OCI-LY7 (cell line): Measurements from ENCODE around the gene PCDHB8. TPM values are rescaled to one million over a fixed set of nuclear protein-coding genes. Genes with fewer than 3 reads are reported as not detected.
"Not testable (repeated sequence)": the region's sequence is repeated elsewhere in the genome, so short reads cannot be mapped to it uniquely, and the experiment has no call there.

Experiments
- BruUV-seq: library from RNA; stranded (reverse); fragments of 400-500 nt; replicated peaks from 2 replicates; lab custom pipeline; 2021; lab: Mats Ljungman, UMichigan
- CTCF ChIA-PET: fragments of 300-600 bp; sonication (Branson Sonifier 250); formaldehyde crosslinking; loops from one replicate; lab custom pipeline; 2022; ENCODE audit warnings: antibody characterized with exemption; ENCODE audit not compliant: unreplicated experiment; lab: Charles Lee
- POLR2A ChIA-PET: fragments of 300-600 bp; sonication (Branson Sonifier 250); formaldehyde crosslinking; loops from one replicate; lab custom pipeline; 2022; ENCODE audit warnings: antibody characterized with exemption; lab: Charles Lee
- DNase-seq: peaks from one replicate; pipeline ENCODE4 v3.0.0-alpha.2; 2015; ENCODE audit warnings: low spot score
- H2AFZ ChIP-seq: fragments of 200-600 bp; sonication (generic), shearing (Covaris generic); 2 replicates; pipeline ENCODE4 v1.6.1; 2014; ENCODE audit warnings: mild to moderate bottlenecking, antibody characterized with exemption, low read length, moderate library complexity
- H3K27ac ChIP-seq: fragments of 200-600 bp; sonication (generic); 2 replicates; pipeline ENCODE4 v1.5.1; 2014; ENCODE audit warnings: mixed run types, low read depth, mild to moderate bottlenecking, moderate library complexity, low read length, inconsistent platforms; ENCODE audit not compliant: poor library complexity, severe bottlenecking
- H3K36me3 ChIP-seq: fragments of 200-600 bp; sonication (generic); 2 replicates; pipeline ENCODE4 v1.6.1; 2014; ENCODE audit warnings: mild to moderate bottlenecking, antibody characterized with exemption, low read length, moderate library complexity, mixed read lengths; ENCODE audit not compliant: insufficient read depth
- H3K4me1 ChIP-seq: fragments of 200-600 bp; sonication (generic); 2 replicates; pipeline ENCODE4 v1.5.1; 2014; ENCODE audit warnings: mild to moderate bottlenecking, low read length; ENCODE audit not compliant: insufficient read depth, poor library complexity, severe bottlenecking
- H3K4me2 ChIP-seq: fragments of 200-600 bp; sonication (generic); 2 replicates; pipeline ENCODE4 v1.6.1; 2014; ENCODE audit warnings: mild to moderate bottlenecking, low read length
- H3K4me3 ChIP-seq: fragments of 200-600 bp; sonication (generic); 2 replicates; pipeline ENCODE4 v1.5.1; 2014; ENCODE audit warnings: mild to moderate bottlenecking, low read depth, low read length; ENCODE audit not compliant: poor library complexity, severe bottlenecking
- H3K79me2 ChIP-seq: fragments of 200-600 bp; sonication (generic); 2 replicates; pipeline ENCODE4 v1.6.1; 2016; ENCODE audit warnings: low read depth, mild to moderate bottlenecking, low read length, moderate library complexity, mixed read lengths; ENCODE audit not compliant: insufficient read depth
- H3K9me2 ChIP-seq: fragments of 200-600 bp; sonication (generic); 2 replicates; pipeline ENCODE4 v1.6.1; 2016; ENCODE audit warnings: mild to moderate bottlenecking, low read length, mixed read lengths; ENCODE audit not compliant: insufficient read depth
- H3K9me3 ChIP-seq: fragments of 200-600 bp; sonication (generic); 2 replicates; pipeline ENCODE4 v1.6.1; 2014; ENCODE audit warnings: mild to moderate bottlenecking, mixed run types, low read length, mixed read lengths
- H4K20me1 ChIP-seq: fragments of 200-600 bp; sonication (generic); 2 replicates; pipeline ENCODE4 v1.6.1; 2014; ENCODE audit warnings: mild to moderate bottlenecking, antibody characterized with exemption, low read length, moderate library complexity, mixed read lengths; ENCODE audit not compliant: insufficient read depth
- intact Hi-C: fragments of 100-400 bp; cut with micrococcal nuclease; formaldehyde crosslinking; loops from one replicate; pipeline ENCODE4 v1.10.0; 2022; ENCODE audit not compliant: unreplicated experiment
- total RNA-seq, 2 experiments: library from RNA; depleted of rRNA in 1 of 2; stranded (reverse); fragments of >200 nt in 1 of 2; shearing (Covaris generic) in 1 of 2; gene quantifications; 2 replicates each; pipeline ENCODE4 v1.2.3, GENCODE V29; 2014 to 2022
- TF ChIP-seq, protein P1 (sequence below): fragments of 200-600 bp; sonication (generic); conservative IDR thresholded peaks from 2 replicates; pipeline ENCODE4 v1.5.1; 2014; ENCODE audit warnings: mild to moderate bottlenecking, antibody characterized with exemption, low read length, moderate library complexity, mixed read lengths

The PCDHB8 gene
- total RNA-seq, 2 experiments from 2014 or later: not detected

DNA sequence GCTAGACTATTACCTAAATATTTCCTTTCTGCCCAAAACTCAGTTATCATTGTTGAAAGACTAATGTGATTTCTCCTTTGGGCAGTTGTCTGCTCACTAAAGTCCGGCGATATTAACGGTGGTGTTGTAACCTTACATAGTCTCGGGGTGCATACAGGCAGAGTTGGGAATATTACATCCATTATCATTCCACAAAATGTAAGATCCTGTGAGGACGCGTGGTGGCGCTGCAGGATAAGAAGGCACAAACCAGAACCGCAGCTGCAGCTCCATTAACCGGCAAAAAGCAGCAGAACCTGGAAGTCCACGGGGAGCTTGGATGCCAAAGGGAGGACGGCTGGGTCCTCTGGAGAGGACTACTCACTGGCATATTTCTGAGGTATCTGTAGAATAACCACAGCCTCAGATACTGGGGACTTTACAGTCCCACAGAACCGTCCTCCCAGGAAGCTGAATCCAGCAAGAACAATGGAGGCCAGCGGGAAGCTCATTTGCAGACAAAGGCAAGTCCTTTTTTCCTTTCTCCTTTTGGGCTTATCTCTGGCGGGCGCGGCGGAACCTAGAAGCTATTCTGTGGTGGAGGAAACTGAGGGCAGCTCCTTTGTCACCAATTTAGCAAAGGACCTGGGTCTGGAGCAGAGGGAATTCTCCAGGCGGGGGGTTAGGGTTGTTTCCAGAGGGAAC, 36.2 kb downstream of the PCDHB8 start, which contains the start of gene PCDHB13:
Gene PCDHB13, plus strand, starts transcription at position 264 of the 684 bp plus-strand sequence. Its CDS starts 205 bp downstream, at position 469.
- intact Hi-C loops: loop anchor here (10.0 kb wide), 1 partner anchor 351 kb away; no protein-coding TSS in a partner anchor
- CTCF ChIA-PET, H3K4me1 ChIP-seq, H3K27ac ChIP-seq, H3K9me3 ChIP-seq, H3K36me3 ChIP-seq, H3K4me3 ChIP-seq, H3K4me2 ChIP-seq, H2AFZ ChIP-seq, BruUV-seq, H4K20me1 ChIP-seq, POLR2A ChIA-PET, H3K79me2 ChIP-seq, H3K9me2 ChIP-seq: not testable (repeated sequence)
- TF ChIP-seq, protein P1, sequence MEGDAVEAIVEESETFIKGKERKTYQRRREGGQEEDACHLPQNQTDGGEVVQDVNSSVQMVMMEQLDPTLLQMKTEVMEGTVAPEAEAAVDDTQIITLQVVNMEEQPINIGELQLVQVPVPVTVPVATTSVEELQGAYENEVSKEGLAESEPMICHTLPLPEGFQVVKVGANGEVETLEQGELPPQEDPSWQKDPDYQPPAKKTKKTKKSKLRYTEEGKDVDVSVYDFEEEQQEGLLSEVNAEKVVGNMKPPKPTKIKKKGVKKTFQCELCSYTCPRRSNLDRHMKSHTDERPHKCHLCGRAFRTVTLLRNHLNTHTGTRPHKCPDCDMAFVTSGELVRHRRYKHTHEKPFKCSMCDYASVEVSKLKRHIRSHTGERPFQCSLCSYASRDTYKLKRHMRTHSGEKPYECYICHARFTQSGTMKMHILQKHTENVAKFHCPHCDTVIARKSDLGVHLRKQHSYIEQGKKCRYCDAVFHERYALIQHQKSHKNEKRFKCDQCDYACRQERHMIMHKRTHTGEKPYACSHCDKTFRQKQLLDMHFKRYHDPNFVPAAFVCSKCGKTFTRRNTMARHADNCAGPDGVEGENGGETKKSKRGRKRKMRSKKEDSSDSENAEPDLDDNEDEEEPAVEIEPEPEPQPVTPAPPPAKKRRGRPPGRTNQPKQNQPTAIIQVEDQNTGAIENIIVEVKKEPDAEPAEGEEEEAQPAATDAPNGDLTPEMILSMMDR: peak; percentile 56
- peak; percentile 3 for DNase-seq

DNA sequence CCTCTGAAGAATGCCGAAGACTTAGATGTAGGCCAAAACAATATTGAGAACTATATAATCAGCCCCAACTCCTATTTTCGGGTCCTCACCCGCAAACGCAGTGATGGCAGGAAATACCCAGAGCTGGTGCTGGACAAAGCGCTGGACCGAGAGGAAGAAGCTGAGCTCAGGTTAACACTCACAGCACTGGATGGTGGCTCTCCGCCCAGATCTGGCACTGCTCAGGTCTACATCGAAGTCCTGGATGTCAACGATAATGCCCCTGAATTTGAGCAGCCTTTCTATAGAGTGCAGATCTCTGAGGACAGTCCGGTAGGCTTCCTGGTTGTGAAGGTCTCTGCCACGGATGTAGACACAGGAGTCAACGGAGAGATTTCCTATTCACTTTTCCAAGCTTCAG, 37.0 kb downstream of the PCDHB8 start:
- POLR2A ChIA-PET, CTCF ChIA-PET, H3K4me1 ChIP-seq, H3K27ac ChIP-seq, H3K4me2 ChIP-seq, H2AFZ ChIP-seq, H4K20me1 ChIP-seq, H3K79me2 ChIP-seq, H3K9me3 ChIP-seq, DNase-seq, BruUV-seq, H3K4me3 ChIP-seq, H3K9me2 ChIP-seq, H3K36me3 ChIP-seq: not testable (repeated sequence)
- intact Hi-C loops: loop anchor here (10.0 kb wide), 1 partner anchor 350 kb away; no protein-coding TSS in a partner anchor

- POLR2A ChIA-PET, BruUV-seq, H3K4me1 ChIP-seq, H3K79me2 ChIP-seq, H3K27ac ChIP-seq, H3K9me3 ChIP-seq, H3K9me2 ChIP-seq, H4K20me1 ChIP-seq, H3K4me2 ChIP-seq, DNase-seq, H3K36me3 ChIP-seq, H3K4me3 ChIP-seq, H2AFZ ChIP-seq, CTCF ChIA-PET: not testable (repeated sequence)
- intact Hi-C loops: loop anchor here (10.0 kb wide), 1 partner anchor 349 kb away; no protein-coding TSS in a partner anchor
Observed at GRCh38 chr5:141215504-141215903, 37.9 kb downstream of the PCDHB8 start.

DNA sequence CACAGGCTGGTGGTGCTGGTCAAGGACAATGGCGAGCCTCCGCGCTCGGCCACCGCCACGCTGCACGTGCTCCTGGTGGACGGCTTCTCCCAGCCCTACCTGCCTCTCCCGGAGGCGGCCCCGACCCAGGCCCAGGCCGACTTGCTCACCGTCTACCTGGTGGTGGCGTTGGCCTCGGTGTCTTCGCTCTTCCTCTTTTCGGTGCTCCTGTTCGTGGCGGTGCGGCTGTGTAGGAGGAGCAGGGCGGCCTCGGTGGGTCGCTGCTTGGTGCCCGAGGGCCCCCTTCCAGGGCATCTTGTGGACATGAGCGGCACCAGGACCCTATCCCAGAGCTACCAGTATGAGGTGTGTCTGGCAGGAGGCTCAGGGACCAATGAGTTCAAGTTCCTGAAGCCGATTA, 38.4 kb downstream of the PCDHB8 start:
- H3K4me3 ChIP-seq, H3K4me1 ChIP-seq, H3K36me3 ChIP-seq, H3K9me2 ChIP-seq, H3K27ac ChIP-seq, POLR2A ChIA-PET, H3K4me2 ChIP-seq, H4K20me1 ChIP-seq, H3K79me2 ChIP-seq, BruUV-seq, CTCF ChIA-PET, DNase-seq, H3K9me3 ChIP-seq, H2AFZ ChIP-seq: not testable (repeated sequence)
- intact Hi-C loops: loop anchor here (10.0 kb wide), 1 partner anchor 349 kb away; no protein-coding TSS in a partner anchor
